ENCODE measurements around the gene GSG1L.
A peak's percentile ranks its signal among the peaks of the same experiment; 100 is the strongest.

Gene GSG1L

DNA sequence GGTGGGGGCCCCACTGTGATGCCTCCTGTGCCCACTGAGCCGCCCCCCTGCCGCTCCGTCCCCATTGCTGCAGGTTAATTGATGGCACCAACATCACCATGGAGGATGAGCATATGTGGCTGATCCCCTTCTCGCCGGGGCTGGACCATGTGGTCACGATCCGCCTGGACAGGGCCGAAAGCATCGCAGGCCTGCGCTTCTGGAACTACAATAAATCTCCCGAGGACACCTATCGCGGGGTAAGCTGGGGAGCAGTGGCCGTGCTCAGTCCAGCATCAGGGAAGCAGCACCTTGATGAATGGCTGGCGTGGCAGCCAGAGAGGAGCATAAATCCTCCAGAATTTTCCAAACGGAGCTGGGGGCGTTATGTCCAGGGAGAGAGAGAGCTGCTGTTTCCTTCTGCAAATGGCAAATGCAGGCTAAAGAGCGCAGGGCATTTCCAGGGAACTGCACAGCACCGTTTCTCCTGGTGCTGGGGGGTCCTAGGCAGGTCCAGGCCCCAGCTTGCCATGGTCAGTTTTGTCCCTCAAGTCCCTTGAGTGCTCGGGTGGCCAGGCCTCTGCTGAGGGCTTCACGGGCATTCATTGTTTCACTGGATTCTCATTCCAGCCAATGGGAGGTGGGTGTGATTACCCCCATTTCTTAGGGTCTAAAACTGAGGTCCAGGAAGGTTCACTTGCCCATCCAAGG lies 297.1 kb downstream of the GSG1L start:
- no peak for DNase-seq

DNA sequence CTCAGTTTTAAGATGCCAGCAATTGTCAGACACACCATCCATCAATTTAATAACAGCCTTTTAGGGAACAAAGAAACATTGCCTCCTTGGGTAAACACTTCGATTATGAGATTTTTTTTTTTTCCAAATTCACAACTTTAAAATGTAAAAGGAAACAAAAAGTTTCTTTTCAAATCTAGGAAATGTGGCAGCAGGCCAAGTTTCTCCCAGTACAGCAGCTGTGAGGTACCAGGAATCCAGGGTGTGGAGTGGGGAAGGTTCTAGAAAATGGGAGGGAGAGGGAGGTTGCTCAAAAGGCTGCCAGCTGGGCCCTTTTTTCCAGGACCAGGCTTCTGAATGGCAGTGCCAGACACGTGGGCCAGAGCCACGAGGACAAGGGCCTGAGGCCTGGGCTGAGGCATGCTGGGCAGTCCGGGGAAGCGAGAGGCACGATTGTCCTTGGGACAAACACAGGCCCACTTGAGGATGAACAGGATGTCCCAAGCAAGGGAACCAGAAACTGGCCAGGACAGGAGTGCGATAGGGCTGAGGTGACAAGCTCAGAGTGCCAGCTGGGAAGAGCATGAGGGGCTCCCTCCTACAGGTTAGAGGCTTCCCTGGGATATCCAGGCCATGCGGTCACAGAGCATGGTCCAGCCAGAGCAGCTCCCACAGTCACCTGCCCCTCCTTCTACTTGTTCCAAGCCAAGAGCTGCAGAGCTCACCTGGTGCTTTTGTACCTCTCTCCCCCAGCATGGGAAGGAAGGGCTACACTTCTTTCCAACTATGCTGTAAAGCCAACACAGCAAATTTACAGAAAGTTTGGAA lies 298.4 kb downstream of the GSG1L start:
- DNase-seq = no peak

DNA sequence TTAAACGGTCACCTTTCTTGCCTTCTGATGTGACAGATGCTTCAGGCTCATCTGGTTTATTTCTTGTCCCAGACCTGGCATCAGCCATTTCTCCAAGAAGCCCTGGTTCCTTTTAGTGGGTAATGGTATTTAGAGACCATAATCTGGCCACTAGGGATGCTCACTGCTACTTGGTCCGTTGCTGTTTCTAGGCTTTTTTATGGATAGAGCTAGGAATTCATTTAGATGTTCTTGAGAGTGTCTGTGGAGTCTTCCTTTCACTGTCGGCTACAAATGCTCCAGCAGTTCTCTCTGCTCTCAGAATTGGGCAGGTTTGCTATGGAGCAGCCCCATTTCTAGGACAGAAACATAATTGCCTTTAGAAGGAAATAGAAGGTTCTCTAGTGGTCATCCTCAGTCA lies 299.1 kb downstream of the GSG1L start:
- DNase-seq = no peak

DNA sequence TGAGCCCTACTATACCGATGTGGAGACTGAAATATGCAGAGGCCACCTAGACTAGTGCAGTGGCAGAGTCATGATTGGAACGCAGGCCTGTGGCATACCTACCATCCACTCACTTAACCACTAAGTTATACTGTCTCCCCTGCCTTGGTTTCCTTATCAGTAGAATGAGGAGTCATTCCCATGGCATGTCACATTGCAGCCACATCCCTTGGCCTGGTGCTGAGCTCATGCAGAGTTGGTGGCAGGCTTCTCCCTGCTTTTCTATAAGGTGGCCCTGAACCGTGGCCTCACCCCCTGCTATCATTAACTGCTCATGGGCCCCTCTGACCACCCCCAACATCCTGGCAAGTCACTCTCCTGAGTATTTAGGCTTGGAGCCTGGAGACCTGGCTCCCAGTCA lies 301.1 kb downstream of the GSG1L start:
- DNase-seq = no peak

DNA sequence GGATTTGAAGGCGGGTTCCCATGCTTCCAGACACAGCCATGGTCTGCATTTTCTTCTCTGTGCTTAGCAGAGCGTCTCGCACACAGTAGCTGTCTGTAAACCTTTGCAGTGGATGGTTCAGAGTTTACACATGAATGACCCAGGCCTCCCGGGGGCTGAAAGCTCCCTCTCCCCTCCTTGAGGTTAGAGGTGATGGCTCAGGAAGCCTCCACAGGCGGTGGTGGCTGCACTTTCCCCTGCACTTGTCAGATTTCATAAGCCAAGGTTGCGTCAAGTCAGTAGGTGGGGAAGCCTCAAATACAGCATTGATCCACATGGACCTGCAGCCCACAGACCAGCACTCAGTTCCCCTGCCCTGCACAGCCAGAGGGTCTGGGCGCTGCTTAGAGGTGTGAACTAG lies 301.7 kb downstream of the GSG1L start:
- no peak for DNase-seq

DNA sequence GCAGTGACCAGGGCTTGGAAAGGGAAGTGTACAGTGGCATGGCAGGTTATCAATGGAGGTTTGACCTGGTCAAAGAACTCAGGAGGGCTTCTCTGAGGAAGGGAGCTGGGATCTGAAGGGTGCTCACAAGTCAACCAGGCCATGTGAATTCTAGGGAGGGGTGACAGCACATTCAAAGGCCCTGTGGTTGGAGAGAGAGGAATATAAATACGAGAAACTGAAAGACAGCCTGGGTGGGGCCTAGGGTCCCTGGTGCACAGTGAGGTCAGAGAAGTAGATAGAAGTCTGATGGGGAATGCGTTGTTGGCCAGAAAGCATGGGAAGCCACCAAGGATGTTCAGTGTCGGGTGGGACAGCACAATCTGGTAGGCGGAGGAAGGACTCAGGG lies 302.7 kb downstream of the GSG1L start:
- DNase-seq = no peak

DNA sequence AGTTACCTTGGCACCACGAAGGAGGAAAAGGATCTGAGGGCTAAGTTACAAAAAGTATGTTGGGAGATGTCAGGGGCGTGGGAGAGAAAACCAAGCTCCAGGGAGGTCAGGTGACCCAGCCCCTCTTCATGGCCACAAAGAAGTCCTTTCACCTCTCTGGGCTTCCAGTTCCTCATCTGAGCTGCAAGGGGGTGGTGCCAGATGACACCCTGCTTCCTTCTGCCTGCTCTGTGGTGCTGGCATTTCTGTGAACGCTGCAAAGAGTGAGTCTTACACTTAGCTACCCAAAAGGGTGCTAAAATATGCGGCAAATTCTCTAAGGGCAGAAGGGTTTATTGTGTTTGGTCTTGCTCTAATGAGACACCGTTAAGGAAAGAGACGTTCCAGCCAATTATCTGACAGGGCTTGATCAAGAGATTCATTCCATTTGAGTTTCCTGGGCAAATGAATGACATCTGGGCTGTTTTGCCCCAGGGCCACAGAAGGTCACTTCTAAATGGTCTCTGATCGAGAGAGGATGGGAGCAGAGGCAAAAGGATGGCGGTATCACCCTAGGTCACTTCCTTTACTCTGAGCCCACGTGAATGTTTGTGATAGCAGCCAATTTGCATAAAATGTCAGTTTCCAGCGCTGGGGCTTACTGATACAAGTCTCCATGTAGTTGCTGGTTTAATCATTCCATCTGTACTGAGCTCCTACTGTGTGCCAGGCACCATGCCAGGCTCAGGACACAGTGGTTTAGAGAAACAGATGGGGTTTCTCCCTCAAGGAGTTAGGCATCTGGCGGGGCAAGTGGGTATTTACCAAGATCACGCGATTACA lies 303.3 kb downstream of the GSG1L start:
- DNase-seq = peak in 1 of 2 donors; percentile 20

DNA sequence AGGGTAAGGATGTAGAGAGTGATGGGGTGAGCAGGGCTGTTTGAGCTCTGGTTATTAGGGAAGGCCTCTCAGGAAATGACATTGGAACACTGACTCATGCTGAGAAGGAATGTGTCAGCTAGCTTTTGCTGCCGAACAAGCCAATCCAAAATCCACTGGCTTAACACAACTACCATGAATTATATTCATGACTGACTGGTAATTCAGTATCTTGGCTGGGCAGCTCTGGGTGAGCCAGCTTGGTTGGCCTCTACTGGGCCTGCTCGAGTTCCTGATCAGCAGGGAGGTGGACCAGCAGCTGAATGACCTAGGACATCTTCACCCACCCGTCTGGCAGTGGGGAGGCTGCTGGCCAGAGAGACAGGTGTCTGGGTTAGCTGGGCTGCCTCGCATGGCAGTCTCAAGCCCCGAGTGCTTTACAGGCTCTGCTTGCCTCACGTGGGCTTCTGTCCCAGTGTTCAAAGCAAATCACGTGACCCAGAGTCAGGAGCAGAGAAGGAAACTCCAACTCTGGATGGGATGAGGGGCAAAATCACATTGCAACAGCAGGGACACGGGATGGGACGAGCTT lies 304.1 kb downstream of the GSG1L start:
- no peak for DNase-seq

DNA sequence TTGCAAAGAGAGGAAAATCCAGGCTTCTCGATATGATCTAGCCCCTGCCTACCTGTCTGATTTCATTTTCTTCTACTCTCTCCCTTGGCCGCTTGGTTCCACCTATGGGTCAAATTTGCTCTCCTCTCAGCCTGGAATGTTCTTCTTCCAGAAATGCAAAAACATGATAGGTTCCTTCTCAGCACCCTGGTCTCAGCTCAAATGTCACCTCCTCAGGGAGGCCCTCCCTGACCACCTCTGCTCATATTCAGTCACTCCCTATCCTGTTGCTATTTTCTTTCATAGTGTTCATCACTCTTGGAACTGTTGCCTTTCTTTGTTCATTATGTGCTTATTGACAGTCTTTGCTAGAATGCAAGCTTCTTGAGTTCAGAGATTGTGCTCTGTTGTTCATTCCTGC lies 305.0 kb downstream of the GSG1L start:
- DNase-seq = no peak

DNA sequence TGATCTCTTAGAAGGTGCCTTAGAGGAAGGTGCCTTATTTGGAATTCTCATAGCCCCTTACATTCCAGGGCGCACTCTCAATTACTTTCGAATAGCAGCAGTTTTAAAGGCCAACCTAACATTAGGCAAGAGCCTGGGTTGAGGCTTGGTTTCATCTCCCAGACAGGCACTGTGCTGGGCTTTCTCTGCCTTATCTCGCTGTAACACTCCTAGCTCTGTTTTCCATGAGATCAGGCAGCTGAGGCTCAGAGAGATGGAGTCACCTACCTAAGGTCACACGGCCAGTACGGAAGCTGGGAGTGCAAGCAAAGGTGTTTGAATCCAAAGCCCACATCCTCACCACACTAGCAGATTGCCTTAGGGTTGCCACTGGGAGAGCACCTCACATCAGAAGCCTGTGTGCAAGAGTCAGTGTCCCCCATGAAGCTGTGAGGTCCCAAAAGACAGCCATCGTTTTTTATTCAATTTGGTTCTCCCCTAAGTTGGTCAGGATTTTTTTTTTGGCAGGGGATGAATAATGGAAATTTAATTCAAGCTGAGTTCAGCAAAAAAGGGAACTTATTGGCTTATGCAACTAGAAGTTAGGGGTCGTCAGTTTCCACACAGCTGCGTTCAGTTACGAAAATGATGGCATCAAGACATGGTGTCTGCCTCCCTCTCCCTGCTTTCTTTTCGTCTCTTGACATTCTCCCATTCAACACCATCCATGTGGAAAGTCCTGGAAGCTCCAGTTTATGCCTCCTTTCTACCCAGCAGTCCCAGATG lies 307.1 kb downstream of the GSG1L start:
- no peak for DNase-seq

DNA sequence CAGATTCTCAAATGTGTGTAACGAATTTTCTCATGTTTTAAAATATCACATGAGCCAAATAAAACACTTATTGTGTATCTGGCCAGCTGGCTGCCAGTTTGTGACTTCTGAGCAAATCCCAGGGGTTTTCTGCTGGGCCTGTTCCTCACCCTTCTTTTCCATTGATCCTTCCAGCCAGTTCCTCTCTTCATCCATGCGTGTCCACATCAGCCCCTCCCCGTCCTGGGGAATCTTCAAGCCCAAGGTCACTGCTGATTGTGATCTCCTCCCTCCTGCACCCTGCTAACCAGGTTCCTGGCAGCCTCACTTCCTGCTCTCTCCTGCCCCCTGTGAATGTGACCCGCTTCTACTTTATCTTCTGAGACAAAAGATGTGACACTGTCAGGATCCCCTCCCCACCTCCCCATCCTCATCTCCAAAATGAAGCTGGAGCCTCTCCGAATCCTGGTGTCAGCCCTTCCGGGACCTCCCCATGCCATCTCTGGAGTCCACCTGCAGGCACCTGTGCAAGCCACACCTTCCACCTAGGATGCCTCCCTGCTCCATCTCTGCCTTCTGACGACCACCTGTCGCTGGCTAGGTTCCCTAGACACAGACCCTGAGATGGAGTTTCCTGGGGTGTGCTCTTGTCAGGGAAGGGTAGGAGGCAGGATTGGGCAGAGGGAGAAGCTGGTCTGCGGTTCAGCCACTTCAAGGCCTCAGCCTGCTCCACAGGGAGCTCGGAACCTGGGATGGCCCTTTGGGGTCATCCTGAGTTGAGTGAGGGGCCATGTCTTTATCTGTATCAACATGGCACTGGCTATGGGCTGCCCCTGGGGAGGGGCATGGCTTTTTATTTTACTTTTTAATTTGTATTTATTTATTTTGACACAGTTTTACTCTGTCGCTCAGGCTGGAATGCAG lies 308.5 kb downstream of the GSG1L start:
- DNase-seq = no peak

DNA sequence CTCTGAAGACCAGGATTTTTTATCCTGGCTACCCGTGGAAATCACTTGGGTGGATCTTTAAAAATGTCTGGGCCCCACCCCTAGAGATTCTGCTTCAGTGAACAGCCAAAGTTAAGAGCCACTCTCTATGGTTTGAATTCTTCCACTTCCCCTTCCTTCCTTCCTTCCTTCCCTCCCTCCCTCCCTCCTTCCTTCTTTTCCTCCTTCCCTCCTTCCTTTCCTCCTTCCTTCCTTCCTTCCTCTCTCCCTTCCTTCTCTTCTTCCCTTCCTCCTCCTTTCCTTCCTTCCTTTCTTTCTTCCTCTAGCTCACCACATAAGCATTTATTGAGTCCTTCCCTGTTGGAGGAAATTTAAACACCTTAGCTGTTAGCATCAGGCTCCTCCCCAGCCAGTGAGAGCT lies 310.0 kb downstream of the GSG1L start:
- no peak for DNase-seq

DNA sequence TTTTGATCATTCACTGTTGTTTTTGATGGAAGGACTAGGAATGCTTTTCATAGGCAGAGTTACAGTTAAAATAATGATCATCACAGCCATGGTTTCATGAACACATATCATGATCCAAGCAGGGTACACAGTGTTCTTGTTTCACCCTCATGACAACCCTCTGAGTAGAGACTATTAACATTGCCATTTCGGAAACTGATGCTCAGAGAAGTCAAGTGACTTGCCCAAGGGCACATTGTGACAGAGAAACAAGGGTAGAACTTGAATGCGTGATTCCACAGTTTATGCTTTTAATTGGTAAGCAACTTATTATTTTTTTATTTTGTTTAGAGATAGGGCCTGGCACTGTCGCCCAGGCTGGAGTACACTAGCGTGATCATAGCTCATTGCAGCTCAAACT lies 311.3 kb downstream of the GSG1L start:
- DNase-seq = no peak

DNA sequence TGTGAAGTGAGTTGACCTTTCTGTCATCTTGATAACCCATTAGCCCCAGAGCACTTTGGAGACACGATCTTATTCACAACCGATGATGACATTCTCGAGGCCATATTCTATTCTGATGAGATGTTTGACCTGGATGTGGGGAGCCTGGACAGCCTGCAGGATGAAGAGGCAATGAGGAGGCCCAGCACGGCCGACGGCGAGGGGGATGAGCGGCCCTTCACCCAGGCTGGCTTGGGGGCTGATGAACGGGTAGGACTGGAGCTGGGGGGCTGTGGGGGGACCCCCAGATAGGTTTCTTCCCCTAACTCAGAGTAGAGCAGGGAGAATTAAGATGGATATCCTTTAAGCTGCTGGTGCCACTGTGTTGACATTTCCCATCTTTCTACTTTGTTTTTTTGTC lies 311.8 kb downstream of the GSG1L start:
- DNase-seq = no peak

DNA sequence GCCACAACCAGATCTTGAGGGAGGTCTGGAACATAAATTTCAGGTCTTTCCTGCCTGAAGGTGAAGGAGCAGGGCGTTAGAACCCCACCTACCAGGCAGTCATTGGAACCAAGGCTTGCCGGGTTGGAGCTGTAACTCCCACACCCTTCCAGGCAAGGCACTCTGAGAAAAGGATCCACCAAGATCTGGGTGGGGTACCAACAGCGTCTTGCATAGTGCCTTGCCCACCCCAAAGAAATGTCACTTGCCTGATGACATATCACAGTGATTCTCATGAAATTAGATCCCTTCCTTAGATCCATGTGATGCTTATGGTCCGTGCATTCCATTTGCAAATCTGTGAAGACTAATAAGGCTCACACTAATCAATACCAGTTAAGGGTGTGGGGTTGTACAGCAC lies 312.3 kb downstream of the GSG1L start:
- no peak for DNase-seq

DNA sequence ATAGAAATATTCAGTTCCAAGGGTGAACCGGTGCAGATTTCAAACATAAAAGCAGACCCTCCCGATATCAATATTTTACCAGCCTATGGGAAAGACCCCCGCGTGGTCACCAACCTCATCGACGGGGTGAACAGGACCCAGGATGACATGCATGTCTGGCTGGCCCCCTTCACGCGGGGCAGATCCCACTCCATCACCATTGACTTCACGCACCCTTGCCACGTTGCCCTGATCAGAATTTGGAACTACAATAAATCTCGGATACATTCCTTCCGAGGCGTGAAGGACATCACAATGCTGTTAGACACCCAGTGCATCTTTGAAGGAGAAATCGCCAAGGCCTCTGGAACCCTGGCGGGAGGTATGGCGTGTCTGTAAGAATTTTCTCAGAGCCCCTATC lies 313.6 kb downstream of the GSG1L start:
- no peak for DNase-seq

DNA sequence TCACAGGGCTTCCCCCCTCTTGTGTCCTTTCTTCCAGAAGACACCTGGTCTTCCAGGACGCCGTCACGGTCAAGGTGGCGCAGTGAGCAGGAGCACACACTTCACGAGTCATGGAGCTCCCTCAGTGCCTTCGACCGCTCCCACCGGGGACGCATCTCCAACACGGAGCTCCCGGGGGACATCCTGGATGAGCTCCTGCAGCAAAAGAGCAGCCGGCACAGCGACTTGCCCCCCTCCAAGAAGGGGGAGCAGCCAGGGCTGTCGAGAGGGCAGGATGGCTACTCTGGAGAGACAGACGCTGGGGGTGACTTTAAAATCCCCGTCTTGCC lies 314.0 kb downstream of the GSG1L start:
- DNase-seq = no peak

DNA sequence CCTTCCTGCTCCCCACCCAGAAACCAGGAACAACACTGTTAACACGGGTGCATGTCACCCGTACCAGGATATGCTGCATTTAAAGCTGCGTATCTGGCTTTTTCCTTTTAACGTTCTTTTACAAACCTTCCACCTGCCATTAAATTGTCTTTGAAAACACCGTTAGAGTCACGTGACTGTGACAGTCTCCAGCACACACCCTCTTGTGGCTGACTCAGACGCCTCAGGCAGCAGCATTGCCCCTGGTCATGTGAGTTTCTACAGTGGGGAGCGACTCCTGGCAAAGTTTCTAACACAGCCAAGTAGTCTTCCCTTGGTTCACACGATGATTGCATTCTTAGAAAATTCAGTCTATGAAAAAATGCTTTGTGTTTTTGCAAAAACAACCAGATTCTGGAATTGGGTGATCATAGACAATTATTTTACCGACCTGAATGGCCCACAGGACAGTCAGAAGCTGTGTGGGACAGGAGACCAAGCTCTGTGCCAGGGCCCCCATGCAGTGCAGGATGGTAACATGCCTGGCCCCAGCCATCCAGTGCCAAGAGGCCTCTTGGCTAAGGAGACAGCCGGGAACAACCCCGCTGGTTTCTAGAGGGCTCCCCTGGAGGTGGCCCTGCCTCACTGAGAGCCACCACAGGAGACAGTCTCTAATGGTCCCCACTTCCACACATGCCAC lies 314.5 kb downstream of the GSG1L start:
- peak; percentile 33 to 35 for DNase-seq

DNA sequence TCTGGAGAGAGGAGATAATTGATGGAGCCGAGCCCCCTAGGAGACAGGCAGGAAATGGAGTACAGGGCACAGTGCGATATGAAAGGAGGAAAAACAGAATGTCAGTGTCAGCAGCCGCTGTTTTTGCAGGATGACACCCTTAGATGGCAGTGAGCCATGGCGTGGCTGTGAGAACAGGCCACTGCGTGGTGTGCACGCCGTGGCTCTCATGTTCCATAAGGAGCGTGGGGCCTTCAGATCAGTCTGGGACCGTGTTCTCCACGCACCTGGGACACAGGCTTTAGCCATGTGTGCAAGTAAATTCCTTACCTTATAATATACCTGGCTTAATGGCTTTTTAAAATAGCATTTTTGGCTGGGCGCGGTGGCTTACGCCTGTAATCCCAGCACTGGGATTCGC lies 315.6 kb downstream of the GSG1L start:
- DNase-seq = no peak

DNA sequence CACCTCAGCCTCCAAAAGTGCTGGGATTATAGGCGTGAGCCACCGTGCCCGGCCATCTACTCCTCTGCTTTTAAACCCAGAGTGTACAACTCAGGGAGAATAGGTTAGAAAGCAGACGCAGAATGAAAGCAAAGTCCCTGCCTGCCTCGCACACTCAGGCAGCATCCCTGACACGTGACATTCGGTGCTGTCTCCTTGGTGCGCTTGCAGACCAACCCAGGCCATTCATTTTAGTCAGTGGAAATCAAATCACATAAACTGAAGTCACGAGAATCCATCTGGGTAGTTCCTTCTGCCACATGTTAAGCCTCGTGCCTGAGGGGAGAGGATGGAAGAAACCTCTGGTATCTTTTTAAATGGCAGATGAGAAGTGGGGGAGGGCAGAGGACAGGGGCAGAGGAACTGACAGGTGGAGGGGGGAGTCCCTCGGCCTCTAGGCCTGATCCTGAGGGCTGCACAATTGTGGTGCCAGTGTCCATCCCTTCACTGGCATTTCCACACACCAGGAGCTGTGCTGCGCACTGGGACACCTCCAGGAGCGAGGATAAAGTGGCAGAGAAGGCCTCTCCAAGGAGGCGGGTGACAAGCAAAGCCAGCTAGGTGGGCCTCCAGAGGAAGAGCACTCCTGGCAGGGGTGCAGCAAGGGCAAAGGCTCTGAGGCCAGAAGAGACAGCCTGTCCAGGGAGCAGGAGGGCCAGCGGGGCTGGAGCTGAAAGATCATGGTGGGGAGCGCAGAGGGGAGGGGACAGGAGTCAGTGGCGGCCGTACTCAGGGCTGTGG lies 317.2 kb downstream of the GSG1L start:
- no peak for DNase-seq
